AG09319 (cell line): ENCODE data around the gene CALY.

Experiments used
- DNase-seq: peaks from one replicate; pipeline ENCODE4 v3.0.0-alpha.2; 2010; ENCODE audit warnings: low read depth; ENCODE audit errors: extremely low read depth
- CTCF ChIP-seq: IDR thresholded peaks from 2 replicates; pipeline ENCODE4 v1.5.1; 2011; ENCODE audit warnings: low read depth, mild to moderate bottlenecking, inconsistent platforms, low read length, moderate library complexity

The CALY gene

GRCh38 chr10:133299224-133299623, 37.5 kb downstream of the CALY start:
- DNase-seq = no peak
- no peak for TF ChIP-seq CTCF

- TF ChIP-seq CTCF = no peak
- no peak for DNase-seq
Measured at GRCh38 chr10:133298466-133298865, 38.2 kb downstream of the CALY start.

- DNase-seq = no peak
- TF ChIP-seq CTCF = no peak
Measured at GRCh38 chr10:133297504-133297903, 39.2 kb downstream of the CALY start.

- TF ChIP-seq CTCF = no peak
Measured at GRCh38 chr10:133295426-133296320, 41.0 kb downstream of the CALY start.

GRCh38 chr10:133294189-133294588, 42.5 kb downstream of the CALY start:
- no peak for TF ChIP-seq CTCF

More at GRCh38 chr10:133295426-133296320, 41.0 kb downstream of the CALY start:
- no peak for DNase-seq

GRCh38 chr10:133293810-133294119, 42.9 kb downstream of the CALY start:
- no peak for DNase-seq
- TF ChIP-seq CTCF = no peak

More at GRCh38 chr10:133294189-133294588, 42.5 kb downstream of the CALY start:
- DNase-seq = no peak

- TF ChIP-seq CTCF = no peak
- DNase-seq = no peak
Measured at GRCh38 chr10:133292919-133293809, 43.5 kb downstream of the CALY start.
